Hepatocyte (in vitro differentiated cells): ENCODE results near the gene CAMK1G. TPM values are rescaled to one million over a fixed set of nuclear protein-coding genes. Genes with fewer than 3 reads are reported as not detected.

Source experiments
- DNase-seq: peaks from one replicate; pipeline ENCODE4 v3.0.0-alpha.2; 2016; ENCODE audit warnings: low spot score
- H2AFZ ChIP-seq: fragments of 200-600 bp; sonication (generic); 2 replicates; pipeline ENCODE4 v1.6.0; 2016; ENCODE audit warnings: antibody characterized with exemption, mild to moderate bottlenecking
- H3K27ac ChIP-seq: fragments of 200-600 bp; sonication (generic); 2 replicates; pipeline ENCODE4 v1.5.1; 2016; ENCODE audit warnings: mild to moderate bottlenecking
- H3K27me3 ChIP-seq: fragments of 200-600 bp; sonication (generic); 2 replicates; pipeline ENCODE4 v1.6.1; 2016
- H3K36me3 ChIP-seq: fragments of 200-600 bp; sonication (generic); replicated peaks from 2 replicates; pipeline ENCODE4 v1.5.1; 2016; ENCODE audit warnings: low read depth; ENCODE audit not compliant: insufficient read depth
- H3K4me1 ChIP-seq: fragments of 200-600 bp; sonication (generic); 2 replicates; pipeline ENCODE4 v1.5.1; 2016; ENCODE audit warnings: mild to moderate bottlenecking, moderate library complexity; ENCODE audit not compliant: insufficient read depth
- H3K4me2 ChIP-seq: fragments of 200-600 bp; sonication (generic); 2 replicates; pipeline ENCODE4 v1.6.0; 2016
- H3K4me3 ChIP-seq: fragments of 200-600 bp; sonication (generic); 2 replicates; pipeline ENCODE4 v1.5.1; 2016; ENCODE audit warnings: mild to moderate bottlenecking
- H3K79me2 ChIP-seq: fragments of 200-600 bp; sonication (generic); 2 replicates; pipeline ENCODE4 v1.6.0; 2017; ENCODE audit warnings: mild to moderate bottlenecking
- H3K9me2 ChIP-seq: fragments of 200-600 bp; sonication (generic); replicated peaks from 2 replicates; pipeline ENCODE4 v1.6.0; 2017; ENCODE audit warnings: mild to moderate bottlenecking; ENCODE audit not compliant: insufficient read depth
- H3K9me3 ChIP-seq: fragments of 200-600 bp; sonication (generic); 2 replicates; pipeline ENCODE4 v1.5.1; 2016; ENCODE audit warnings: low read depth, mild to moderate bottlenecking
- H4K20me1 ChIP-seq: fragments of 200-600 bp; sonication (generic); 2 replicates; pipeline ENCODE4 v1.6.0; 2016; ENCODE audit warnings: mild to moderate bottlenecking; ENCODE audit not compliant: insufficient read depth, poor library complexity, severe bottlenecking
- CTCF ChIP-seq: fragments of 200-600 bp; sonication (generic); IDR thresholded peaks from 2 replicates; pipeline ENCODE4 v1.5.1; 2016; ENCODE audit warnings: antibody characterized with exemption, mild to moderate bottlenecking; ENCODE audit not compliant: poor library complexity
- EZH2 ChIP-seq: fragments of 200-600 bp; sonication (generic); IDR thresholded peaks from 2 replicates; pipeline ENCODE4 v1.6.1; 2016; ENCODE audit warnings: antibody characterized with exemption, mild to moderate bottlenecking, borderline replicate concordance
- EZH2phosphoT487 ChIP-seq: fragments of 200-600 bp; sonication (generic); IDR thresholded peaks from one replicate; pipeline ENCODE4 v1.6.1; 2018; ENCODE audit warnings: antibody characterized with exemption, mild to moderate bottlenecking, low read depth, moderate library complexity; ENCODE audit not compliant: unreplicated experiment, severe bottlenecking
- WGBS: methylation state at CpG from one replicate; pipeline ENCODE4 v1.1.6; 2016; ENCODE audit warnings: low lambda C conversion rate; ENCODE audit errors: missing lambda C conversion rate; 5-methylcytosine and 5-hydroxymethylcytosine counted together
- polyA plus RNA-seq: library from polyadenylated mRNA; unstranded; fragments of >200 nt; fragmentation: Nextera tagmentation; extraction: Ambion mirVana; gene quantifications from 2 replicates; pipeline ENCODE4 v1.2.1, GENCODE V29; 2016
- total RNA-seq: library from RNA; depleted of rRNA; stranded (reverse); fragments of >200 nt; gene quantifications from 2 replicates; pipeline ENCODE4 v1.2.3, GENCODE V29; 2014

Gene CAMK1G
- total and polyA plus RNA-seq, 2 experiments from 2014 or later = 1.1 to 1.2 TPM

GRCh38 chr1:209618756-209619420 lies 35.4 kb downstream of the CAMK1G start:
- WGBS = 92% methylated on average over 6 of the region's 6 CpGs
- no peaks in the 10 kb centered on the region for H3K36me3 ChIP-seq
- no peak for DNase-seq
- no peak overlapping the region for H3K4me2 ChIP-seq
- no peak overlapping the region for H2AFZ ChIP-seq
- H3K27me3 ChIP-seq = no peaks in the 10 kb centered on the region
- peaks cover 3% of the 10 kb centered on the region for H3K4me1 ChIP-seq
- no peaks in the 10 kb centered on the region for H4K20me1 ChIP-seq
- no peaks in the 10 kb centered on the region for H3K9me3 ChIP-seq
- no peaks in the 10 kb centered on the region for H3K9me2 ChIP-seq
- TF ChIP-seq EZH2 (no peak), CTCF (no peak), EZH2phosphoT487 (no peak)
- H3K4me3 ChIP-seq = no peak overlapping the region
- no peak overlapping the region for H3K27ac ChIP-seq
- H3K79me2 ChIP-seq = no peaks in the 10 kb centered on the region

DNA sequence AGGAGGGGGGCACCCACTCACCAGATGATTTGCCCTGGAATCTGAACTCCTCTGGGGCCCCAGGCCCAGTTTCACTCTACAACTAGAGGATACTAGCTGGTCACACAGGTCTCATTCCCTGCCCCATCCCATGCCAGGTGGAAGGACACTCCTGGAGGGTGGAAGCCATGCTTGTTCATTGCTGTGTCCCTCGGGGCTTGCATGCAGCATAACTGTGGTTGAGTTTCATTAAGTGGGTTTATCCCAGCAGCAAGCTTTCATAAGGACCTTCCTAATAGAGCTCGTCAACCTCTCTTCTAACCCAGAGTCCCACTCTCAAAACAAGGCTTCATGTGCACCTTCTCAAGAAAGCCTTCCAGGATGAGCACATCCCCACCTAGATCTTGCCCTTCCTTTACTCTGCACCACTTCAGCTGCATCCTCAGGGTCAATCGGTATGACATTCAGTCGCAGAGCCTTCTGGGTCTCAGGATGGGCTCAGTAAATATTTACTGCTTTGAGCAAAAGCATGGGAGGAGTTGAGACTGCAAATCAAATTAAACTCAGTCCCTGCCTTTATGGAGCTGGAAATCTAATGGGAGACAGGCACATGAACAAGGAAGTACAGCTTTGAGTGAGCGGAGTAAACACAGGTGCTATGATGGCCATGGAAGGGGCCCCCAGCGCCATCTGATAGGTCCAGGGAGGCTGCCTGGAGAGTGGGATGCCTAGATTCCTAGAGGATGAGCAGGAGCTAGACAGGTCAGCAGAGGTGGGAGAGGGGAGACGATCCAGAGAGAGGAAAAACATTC lies 36.4 kb downstream of the CAMK1G start:
- no peak for DNase-seq
- Histone ChIP-seq H3K4me1 (peaks cover 3% of the 10 kb centered on the region), H4K20me1 (no peaks in the 10 kb centered on the region), H3K36me3 (no peaks in the 10 kb centered on the region), H3K27ac (no peak overlapping the region), H3K79me2 (no peaks in the 10 kb centered on the region), H3K4me2 (no peak overlapping the region), H3K27me3 (no peaks in the 10 kb centered on the region), H3K9me3 (no peaks in the 10 kb centered on the region), H2AFZ (no peak overlapping the region), H3K9me2 (no peaks in the 10 kb centered on the region), H3K4me3 (no peak overlapping the region)
- whole genome bisulfite sequencing = 82% methylated on average over 7 of the region's 7 CpGs
- TF ChIP-seq EZH2phosphoT487 (no peak), CTCF (no peak), EZH2 (no peak)

DNA sequence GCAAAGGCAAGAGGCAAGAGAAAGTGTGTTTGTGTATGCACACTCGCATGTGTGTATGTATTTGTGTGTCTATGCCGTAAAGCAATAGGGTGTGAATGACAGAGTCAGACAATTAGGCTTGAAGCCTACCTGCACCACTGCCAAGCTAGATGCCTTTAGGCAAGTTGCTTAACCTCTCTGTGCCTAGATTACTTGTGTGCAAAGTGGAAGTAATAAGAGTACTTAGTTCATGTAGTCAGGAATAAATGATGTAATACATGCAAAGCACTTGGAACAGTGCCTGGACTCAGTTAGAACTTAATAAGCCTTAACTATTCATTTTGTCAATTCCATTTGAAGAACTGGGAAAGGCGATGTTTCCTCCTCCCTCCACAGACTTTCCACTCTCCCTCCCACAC lies 37.0 kb downstream of the CAMK1G start:
- Histone ChIP-seq H3K27ac (no peak overlapping the region), H3K27me3 (no peaks in the 10 kb centered on the region), H2AFZ (no peak overlapping the region), H3K4me1 (peaks cover 3% of the 10 kb centered on the region), H4K20me1 (no peaks in the 10 kb centered on the region), H3K79me2 (no peaks in the 10 kb centered on the region), H3K4me2 (no peak overlapping the region), H3K4me3 (no peak overlapping the region), H3K9me2 (no peaks in the 10 kb centered on the region), H3K36me3 (no peaks in the 10 kb centered on the region), H3K9me3 (no peaks in the 10 kb centered on the region)
- DNase-seq = no peak
- WGBS = 89% methylated on average over 3 of the region's 3 CpGs
- no peak for TF ChIP-seq EZH2
- TF ChIP-seq CTCF = no peak
- TF ChIP-seq EZH2phosphoT487 = no peak
